GM12865 (cell line): ENCODE data around the gene GDA.

Source experiments
- DNase-seq: peaks from one replicate; pipeline ENCODE4 v3.0.0; 2010; ENCODE audit warnings: low read depth
- H3K4me3 ChIP-seq: 2 replicates; pipeline ENCODE4 v1.5.1; 2011; ENCODE audit warnings: mild to moderate bottlenecking, low read depth, low read length, control low read depth
- CTCF ChIP-seq: IDR thresholded peaks from 2 replicates; pipeline ENCODE4 v1.5.1; 2011; ENCODE audit warnings: low read length, control low read depth, low read depth, inconsistent platforms; ENCODE audit not compliant: insufficient read depth; ENCODE audit errors: missing control alignments

Gene GDA

DNA sequence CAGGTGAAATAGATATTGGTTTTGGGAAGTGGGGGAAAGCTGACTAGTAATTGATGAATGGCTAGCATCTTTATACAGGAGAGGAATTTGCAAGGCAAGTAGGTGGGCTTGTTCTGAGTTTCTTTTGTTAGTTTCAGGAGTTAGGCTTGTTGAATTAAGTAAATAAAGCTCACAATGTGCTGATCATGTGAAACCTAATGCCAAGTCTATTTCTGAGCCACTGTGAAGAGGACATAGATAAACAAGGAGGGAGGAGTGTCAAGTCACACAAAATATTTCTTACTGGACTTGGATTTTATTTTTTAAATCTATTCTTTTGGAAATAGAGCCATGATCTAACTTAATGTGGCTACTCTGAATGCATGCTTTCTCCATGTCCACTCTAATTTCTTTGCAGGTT lies 19.9 kb downstream of the GDA start:
- no peak overlapping the region for H3K4me3 ChIP-seq
- TF ChIP-seq CTCF, result no peak
- DNase-seq, result no peak

DNA sequence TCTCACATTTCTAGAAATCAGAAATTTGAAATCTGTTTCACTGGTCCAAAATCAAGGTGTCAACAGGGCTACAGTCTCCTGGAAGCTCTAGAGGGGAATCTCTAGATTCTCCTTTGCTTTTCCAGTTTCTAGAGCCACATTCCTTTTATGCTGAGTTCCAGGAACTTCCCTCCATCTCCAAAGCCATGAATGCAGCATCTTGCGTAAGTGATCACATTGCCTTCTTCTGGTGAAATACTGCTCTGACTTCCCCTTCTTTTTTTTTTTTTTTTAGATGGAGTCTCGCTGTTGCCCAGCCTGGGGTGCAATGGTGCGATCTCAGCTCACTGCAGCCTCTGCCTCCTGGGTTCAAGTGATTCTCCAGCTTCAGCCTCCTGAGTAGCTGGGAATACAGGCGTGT lies 23.8 kb downstream of the GDA start:
- DNase-seq, result no peak
- H3K4me3 ChIP-seq, result no peak overlapping the region
- no peak for TF ChIP-seq CTCF

GRCh38 chr9:72185561-72185960 lies 36.3 kb downstream of the GDA start:
- TF ChIP-seq CTCF, result no peak
- no peak for DNase-seq
- H3K4me3 ChIP-seq, result no peak overlapping the region

- H3K4me3 ChIP-seq, result no peak overlapping the region
- DNase-seq, result no peak
These were observed 38.0 kb downstream of the GDA start for GRCh38 chr9:72187121-72187695.

GRCh38 chr9:72188232-72188631 lies 39.0 kb downstream of the GDA start:
- H3K4me3 ChIP-seq, result no peak overlapping the region
- no peak for TF ChIP-seq CTCF
- DNase-seq, result no peak

More at GRCh38 chr9:72187121-72187695, 38.0 kb downstream of the GDA start:
- TF ChIP-seq CTCF, result no peak

DNA sequence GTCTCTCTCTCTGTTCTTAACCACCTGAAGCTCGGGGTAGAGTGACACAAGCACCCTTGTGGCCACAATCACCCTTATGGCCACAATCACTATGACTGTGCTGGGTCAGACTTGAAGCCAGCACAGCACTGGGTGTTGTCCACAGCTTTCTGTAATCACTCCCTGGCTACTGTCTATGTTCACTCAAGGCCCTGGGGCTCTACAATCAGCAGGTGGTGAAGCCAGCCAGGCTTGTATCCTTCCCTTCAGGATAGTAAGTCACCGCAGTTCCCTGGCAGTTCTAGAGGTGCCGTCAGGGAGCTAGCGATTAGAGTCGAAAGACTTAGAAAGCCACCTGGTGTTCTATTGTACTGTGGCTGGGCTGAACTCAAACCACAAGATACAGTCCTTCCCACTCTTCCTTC lies 44.2 kb downstream of the GDA start:
- peak; percentile 35 for DNase-seq
- H3K4me3 ChIP-seq, result no peak overlapping the region
- TF ChIP-seq CTCF, result no peak

DNA sequence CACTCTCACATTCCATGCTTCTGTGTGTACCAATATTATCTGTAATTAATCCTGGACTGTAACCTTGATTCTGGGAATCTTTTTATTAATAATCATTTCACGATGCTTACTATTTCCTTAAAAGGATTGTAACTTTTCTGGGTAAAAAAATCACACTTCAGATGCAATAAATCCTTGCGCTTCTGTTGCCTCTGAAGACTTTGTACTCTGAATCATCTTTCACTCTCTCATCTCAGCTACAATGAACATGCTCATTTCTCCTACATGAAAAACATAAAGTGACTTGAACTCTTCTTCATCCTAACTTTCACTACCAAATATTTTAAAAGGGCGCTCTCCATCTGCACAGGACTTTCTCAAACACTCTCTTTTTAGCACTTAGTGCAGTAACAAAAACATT lies 50.0 kb downstream of the GDA start:
- no peak for TF ChIP-seq CTCF
- DNase-seq, result no peak
- no peak overlapping the region for H3K4me3 ChIP-seq
